ENCODE measurements around the gene GALNT17. TPM values are rescaled to one million over a fixed set of nuclear protein-coding genes. Genes with fewer than 3 reads are reported as not detected.

Gene GALNT17
- polyA plus RNA-seq, 2 of the 4 experiments (the other 2 are of a cell fraction) = not detected

GRCh38 chr7:71363627-71364026 lies 231.7 kb downstream of the GALNT17 start:
- POLR2A ChIA-PET = no interaction called here
- no peak for FAIRE-seq

GRCh38 chr7:71364551-71364950 lies 232.6 kb downstream of the GALNT17 start:
- DNase-seq (ENCODE audit: low read depth in 1 of 2, low spot score in 1 of 2) = no peak
- POLR2A ChIA-PET = no interaction called here
- CTCF ChIA-PET = no interaction called here
- FAIRE-seq = no peak
- Histone ChIP-seq H3K9me3 (no peaks in the 10 kb centered on the region; the same call in 2 of the 3 replicates), H3K27ac (no peak overlapping the region), H3K4me2 (no peak overlapping the region), H3K4me3 (no peak overlapping the region), H3K4me1 (no peaks in the 10 kb centered on the region)
- TF ChIP-seq ZC3H11A (IDR thresholded peaks at IDR 0.05) (no peak), POLR2AphosphoS2 (conservative IDR thresholded peaks at IDR 0.05; ENCODE audit: low read length) (no peak), ELK1 (IDR thresholded peaks at IDR 0.05; ENCODE audit: low read depth, low read length) (no peak), KDM5A (IDR thresholded peaks at IDR 0.05) (no peak), EHMT2 (IDR thresholded peaks at IDR 0.05; ENCODE audit: low read depth) (no peak), ZNF302 (CRISPR knock-in tag; IDR thresholded peaks at IDR 0.05) (no peak), SMC3 (IDR thresholded peaks at IDR 0.05) (no peak), ZFP36 (IDR thresholded peaks at IDR 0.05; ENCODE audit: borderline replicate concordance, partially characterized antibody) (no peak), USF2 (IDR thresholded peaks at IDR 0.05) (no peak), RNF2 (IDR thresholded peaks at IDR 0.05; ENCODE audit: borderline replicate concordance, low read depth) (no peak), POLR2A (IDR thresholded peaks at IDR 0.05; ENCODE audit: low read length) (no peak), MAFK (IDR thresholded peaks at IDR 0.05; ENCODE audit: partially characterized antibody) (no peak), JUNB (IDR thresholded peaks at IDR 0.05) (no peak), CEBPB (IDR thresholded peaks at IDR 0.05) (no peak), JUN (IDR thresholded peaks at IDR 0.05) (no peak), E2F6 (IDR thresholded peaks at IDR 0.05; ENCODE audit: borderline replicate concordance, low read depth) (no peak), CBX8 (IDR thresholded peaks at IDR 0.05) (no peak)
- 0% methylated on average over 2 of the region's 2 CpGs for WGBS (ENCODE audit: missing lambda C conversion rate)
- ATAC-seq = no peak

More at GRCh38 chr7:71363627-71364026, 231.7 kb downstream of the GALNT17 start:
- DNase-seq (ENCODE audit: low read depth in 1 of 2, low spot score in 1 of 2) (no peak), ATAC-seq (no peak)
- H3K27ac ChIP-seq = no peak overlapping the region
- H3K9me3 ChIP-seq = no peaks in the 10 kb centered on the region; the same call in 2 of the 3 replicates
- no peak overlapping the region for H3K4me2 ChIP-seq
- CTCF ChIA-PET = no interaction called here
- no peaks in the 10 kb centered on the region for H3K4me1 ChIP-seq
- WGBS (ENCODE audit: missing lambda C conversion rate) = 11% methylated on average over 7 of the region's 7 CpGs
- H3K4me3 ChIP-seq = no peak overlapping the region
- no peak for TF ChIP-seq FOXS1 (CRISPR knock-in tag; IDR thresholded peaks at IDR 0.05)
- TF ChIP-seq HMGXB4 (CRISPR knock-in tag; IDR thresholded peaks at IDR 0.05; ENCODE audit: borderline replicate concordance) = no peak
- no peak for TF ChIP-seq ATOH8 (CRISPR knock-in tag; IDR thresholded peaks at IDR 0.05; ENCODE audit: low read depth)
- TF ChIP-seq HES2 (IDR thresholded peaks at IDR 0.05) = no peak
- no peak for TF ChIP-seq HOXB13 (CRISPR knock-in tag; IDR thresholded peaks at IDR 0.05; ENCODE audit: low read depth)
- TF ChIP-seq NFE2L2 (conservative IDR thresholded peaks at IDR 0.05; ENCODE audit: low read length) = no peak
- no peak for TF ChIP-seq POLR2AphosphoS2 (conservative IDR thresholded peaks at IDR 0.05; ENCODE audit: low read length)
- TF ChIP-seq MAFK (IDR thresholded peaks at IDR 0.05; ENCODE audit: partially characterized antibody) = no peak
- no peak for TF ChIP-seq PBX3 (IDR thresholded peaks at IDR 0.05)
- TF ChIP-seq RAD21 (conservative IDR thresholded peaks at IDR 0.05 in 1 of 2, IDR thresholded peaks at IDR 0.05 in 1 of 2) = no peak
- no peak for TF ChIP-seq EHMT2 (IDR thresholded peaks at IDR 0.05; ENCODE audit: low read depth)
